GM18870 (cell line): ENCODE results near the gene CCR5.
"Not testable (repeated sequence)": the region's sequence is repeated elsewhere in the genome, so short reads cannot be mapped to it uniquely, and the experiment has no call there.

Experiments
- ATAC-seq: cut with Tn5 transposase; IDR thresholded peaks from one replicate; pipeline ENCODE4 v1.9.1; 2021; ENCODE audit warnings: moderate library complexity; ENCODE audit not compliant: unreplicated experiment

CCR5 gene

GRCh38 chr3:46370839-46371518, at the start of gene CCR5:
CCR5 (plus strand) TSS chr3:46370946; CDS start chr3:46372903, 1,957 bp downstream.
- ATAC-seq = no peak

DNA sequence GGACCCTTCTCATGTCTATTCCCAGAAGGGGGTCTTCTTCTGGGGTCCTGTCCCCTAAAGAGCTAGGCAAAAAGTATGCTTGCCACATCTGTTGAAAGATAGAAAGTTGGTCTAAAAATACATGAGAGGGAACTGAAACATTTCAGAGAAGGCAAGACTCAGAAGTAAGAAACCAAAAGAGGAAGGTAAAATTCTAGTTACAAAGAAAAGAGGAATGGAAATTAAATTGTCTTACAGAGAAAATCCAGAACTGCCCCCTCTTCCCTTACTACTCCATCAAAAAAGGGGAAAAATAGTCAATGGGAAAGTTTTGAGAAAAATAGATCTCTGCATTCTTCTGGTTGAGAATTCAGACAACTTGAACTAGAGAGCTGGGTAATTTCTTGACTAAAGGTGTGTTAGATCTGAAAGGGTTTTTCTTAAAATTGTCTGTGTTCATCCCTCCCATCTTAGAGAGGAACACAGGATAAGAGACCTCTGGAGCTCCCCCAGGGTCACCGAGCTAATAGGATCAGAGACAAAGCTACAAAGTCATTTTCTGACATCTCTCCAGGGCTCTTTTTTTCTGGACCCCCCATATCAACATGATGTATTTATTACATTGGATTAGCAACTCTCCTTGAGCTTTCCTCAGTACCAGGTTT, 49.2 kb upstream of the CCR5 start:
- no peak for ATAC-seq

DNA sequence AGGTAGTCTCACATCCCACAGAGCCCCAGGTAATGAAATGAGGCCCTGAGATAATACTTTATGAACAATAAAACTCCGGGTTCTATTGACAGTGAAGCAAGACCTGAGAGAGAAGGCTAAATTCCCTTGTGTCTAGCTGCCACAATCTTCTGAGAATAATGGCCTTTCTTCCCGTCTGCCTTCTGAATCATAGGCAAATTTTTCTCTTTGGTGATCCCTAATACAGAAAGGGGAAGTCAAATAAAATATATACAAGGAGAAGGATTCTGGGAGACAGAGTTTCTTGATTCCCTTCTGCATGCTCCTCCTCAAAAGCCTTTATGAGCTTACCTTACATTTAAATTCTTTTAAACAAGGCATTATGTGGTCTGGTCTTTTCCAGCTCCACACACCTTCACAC, 46.7 kb upstream of the CCR5 start:
- ATAC-seq = no peak

- ATAC-seq = no peak
Measured at GRCh38 chr3:46325645-46326300, 45.0 kb upstream of the CCR5 start.

DNA sequence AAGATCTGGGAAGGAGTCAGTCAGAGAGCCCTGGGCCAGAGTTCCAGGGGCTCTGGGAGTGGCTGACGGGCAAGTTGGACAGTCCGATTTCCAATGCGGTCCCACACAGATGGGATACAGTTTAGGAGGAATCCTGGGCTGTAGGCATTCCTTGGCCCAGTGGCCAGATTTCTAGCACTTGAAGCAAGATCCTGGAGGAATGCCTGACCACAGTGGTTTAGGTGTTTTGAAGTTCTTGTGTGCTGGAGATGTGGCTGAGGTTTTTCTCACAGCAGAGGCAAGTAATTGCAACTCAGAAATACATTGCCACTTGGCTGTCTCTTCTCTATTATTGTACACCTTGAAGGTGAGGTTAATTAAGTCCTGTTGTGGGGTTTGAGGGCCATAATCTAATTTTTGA, 40.1 kb upstream of the CCR5 start:
- not testable (repeated sequence) for ATAC-seq

DNA sequence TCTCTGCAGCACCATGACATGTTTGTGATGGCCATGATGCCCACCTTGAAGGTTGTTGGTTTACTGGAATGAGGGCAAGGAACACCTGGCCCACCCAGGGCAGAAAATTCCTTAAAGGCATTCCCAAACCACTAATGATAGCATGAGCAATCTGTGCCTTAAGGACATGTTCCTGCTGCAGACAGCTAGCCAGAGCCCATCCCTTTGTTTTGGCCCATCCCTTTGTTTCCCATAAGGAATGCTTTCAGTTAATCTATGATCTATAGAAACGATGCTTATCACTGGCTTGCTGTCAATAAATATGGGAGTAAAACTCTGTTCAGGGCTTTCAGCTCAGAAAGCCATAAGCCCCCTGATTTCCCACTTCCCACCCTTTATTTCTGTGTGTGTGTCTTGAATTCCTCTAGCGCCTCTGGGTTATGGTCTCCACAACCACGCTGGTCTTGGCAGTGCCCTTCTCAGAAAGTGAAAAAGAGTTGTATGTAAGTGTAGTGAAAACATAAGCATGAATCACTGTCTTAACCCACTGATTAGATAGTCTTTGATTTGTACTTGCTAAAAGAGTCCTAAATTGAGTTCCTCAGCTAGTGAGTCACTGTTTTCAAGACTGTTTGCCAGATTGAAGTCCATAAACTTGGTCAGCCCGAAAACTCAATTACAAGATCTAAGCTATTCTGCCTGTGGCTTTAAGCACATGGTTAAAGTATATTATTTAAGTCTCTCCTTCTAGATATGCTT, 35.8 kb upstream of the CCR5 start:
- ATAC-seq = no peak

DNA sequence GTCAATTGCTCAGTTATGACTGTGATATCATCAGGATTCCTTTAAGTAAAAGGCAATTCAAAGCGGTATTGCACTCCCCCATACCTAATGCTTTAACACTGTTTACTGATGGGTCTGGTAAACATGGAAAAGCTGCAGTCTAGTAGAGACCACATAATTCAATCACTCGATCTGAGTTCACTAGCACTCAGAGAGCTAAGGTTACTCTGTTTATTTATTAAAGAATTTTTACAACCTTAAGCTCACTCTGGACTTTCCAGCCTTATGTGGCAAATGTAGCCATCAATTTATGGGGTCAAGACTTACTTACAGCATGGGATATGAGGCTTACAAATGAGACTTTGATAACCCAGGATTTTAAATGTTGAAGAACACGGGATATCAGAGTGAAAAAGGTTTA, 35.2 kb upstream of the CCR5 start:
- ATAC-seq = no peak

DNA sequence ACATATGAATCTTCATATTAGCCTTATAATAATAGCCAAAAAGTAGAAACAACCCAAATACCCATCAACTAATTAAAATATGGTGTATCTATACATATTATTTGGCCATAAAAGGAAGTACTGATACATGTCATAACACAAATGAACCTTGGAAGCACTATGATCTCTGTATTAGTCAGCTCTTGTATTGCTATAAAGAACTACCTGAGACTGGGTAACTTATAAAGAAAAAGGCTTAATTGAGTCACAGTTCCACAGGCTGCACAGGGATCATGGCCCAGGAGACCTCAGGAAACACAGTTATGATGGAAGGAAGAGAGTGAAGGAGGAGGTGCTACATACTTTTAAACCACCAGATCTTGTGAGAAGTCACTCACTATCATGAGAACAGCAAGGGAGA, 32.8 kb upstream of the CCR5 start:
- ATAC-seq = no peak

- no peak for ATAC-seq
Measured at GRCh38 chr3:46338840-46339239, 31.9 kb upstream of the CCR5 start.

GRCh38 chr3:46344476-46344875, 26.3 kb upstream of the CCR5 start:
- no peak for ATAC-seq

- ATAC-seq = no peak
Measured at GRCh38 chr3:46348823-46349482, 21.8 kb upstream of the CCR5 start.

GRCh38 chr3:46349484-46350261, 21.1 kb upstream of the CCR5 start:
- no peak for ATAC-seq

- no peak for ATAC-seq
Measured at GRCh38 chr3:46350262-46350565, 20.5 kb upstream of the CCR5 start.

- ATAC-seq = no peak
Measured at GRCh38 chr3:46351646-46352045, 19.1 kb upstream of the CCR5 start.

GRCh38 chr3:46353090-46353489, 17.7 kb upstream of the CCR5 start:
- ATAC-seq = no peak

DNA sequence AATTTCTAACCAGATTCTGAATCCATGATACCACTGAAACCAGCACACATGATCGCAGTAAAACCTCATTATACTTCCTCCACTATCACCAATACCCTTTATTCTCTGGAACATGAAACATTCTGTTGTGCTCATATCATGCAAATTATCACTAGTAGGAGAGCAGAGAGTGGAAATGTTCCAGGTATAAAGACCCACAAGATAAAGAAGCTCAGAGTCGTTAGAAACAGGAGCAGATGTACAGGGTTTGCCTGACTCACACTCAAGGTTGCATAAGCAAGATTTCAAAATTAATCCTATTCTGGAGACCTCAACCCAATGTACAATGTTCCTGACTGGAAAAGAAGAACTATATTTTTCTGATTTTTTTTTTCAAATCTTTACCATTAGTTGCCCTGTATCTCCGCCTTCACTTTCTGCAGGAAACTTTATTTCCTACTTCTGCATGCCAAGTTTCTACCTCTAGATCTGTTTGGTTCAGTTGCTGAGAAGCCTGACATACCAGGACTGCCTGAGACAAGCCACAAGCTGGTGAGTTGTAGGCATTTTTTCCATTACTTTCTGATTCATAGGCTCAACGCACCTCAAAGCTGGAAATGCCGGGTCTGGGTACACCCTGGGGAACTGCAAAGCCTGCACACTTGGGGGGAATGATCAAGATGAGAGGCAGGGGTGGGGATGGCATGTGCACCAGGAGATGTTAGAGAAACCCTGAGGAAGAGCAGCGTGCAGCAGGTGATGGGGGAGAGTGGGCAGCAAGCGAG, 16.9 kb upstream of the CCR5 start, which contains the start of gene CCR2:
CCR2 (plus strand) TSS at position 465 of the 764 bp plus-strand sequence. CDS start 3,417 bp downstream, outside the sequence.
- ATAC-seq = no peak

DNA sequence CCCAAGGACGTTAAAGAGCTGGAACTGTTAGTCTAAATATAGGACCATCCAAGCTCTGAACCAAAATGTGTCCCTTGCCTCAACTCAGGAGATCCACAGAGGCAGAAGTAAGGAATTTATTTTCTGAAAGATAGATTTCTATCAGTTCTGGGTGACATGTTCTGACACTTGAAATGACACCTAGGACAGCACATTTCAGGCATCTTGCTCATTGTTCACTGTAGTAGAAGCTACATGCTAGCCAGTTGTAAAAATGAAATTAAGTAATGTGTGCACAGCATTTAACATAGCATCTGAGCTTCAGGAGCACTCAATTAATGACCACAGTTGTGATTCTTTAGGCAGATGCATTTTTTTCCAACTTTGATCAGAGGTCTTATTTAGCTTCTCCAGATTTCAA, 16.3 kb upstream of the CCR5 start:
- ATAC-seq = no peak

- no peak for ATAC-seq
Measured at GRCh38 chr3:46354984-46355383, 15.8 kb upstream of the CCR5 start.

- no peak for ATAC-seq
Measured at GRCh38 chr3:46356276-46356675, 14.5 kb upstream of the CCR5 start.

DNA sequence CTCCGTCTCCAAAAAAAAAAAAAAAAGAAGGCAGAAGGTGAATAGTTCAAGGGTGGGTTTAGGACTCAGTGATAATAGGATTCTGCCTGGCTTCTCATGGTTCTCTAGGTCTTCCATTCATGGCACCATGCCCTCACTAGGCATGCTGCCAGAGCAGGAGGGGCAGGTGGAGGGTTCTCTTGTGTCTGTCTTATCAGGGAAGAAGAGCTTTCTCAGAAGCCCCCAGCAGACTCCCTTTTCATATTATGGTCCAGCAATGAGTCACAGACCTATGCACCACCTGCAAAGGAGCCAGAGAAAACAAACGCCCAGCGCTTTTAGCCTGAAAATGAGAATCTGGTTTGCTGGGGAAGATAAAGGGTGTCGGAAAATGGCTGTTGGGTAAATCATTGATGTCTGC, 13.8 kb upstream of the CCR5 start:
- no peak for ATAC-seq
